ENCODE measurements around the gene VPS36.

Gene VPS36

DNA sequence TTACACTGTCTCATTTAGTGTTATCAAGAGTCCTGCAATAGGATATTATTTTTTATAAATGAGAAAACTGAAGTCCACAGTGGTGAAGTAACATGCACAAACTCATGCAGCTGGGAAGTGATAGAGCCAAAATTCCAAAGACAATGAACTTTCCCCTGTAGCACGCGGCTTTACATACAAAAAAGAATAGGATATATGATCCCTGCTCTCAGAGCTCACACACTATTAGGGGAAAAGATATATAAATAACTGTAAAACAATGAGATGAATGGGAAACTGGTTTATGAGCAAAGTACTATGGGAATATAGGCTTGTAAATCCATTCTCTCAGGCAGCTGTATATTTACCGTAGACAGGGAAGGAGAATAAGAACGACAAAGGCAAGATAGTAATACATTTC, 84.1 kb downstream of the VPS36 start:
- ChIA-PET POLR2A (no interaction called here), CTCF (no interaction called here)
- no peak for DNase-seq (ENCODE audit: extremely low spot score)
- TF ChIP-seq ZNF384 (IDR thresholded peaks at IDR 0.05): no peak
